HTR-8/SVneo (cell line): ENCODE measurements around the gene BSPRY.

Experiments used
- DNase-seq: peaks from one replicate; pipeline ENCODE4 v3.0.0; 2011; ENCODE audit warnings: low spot score, mixed read lengths; ENCODE audit not compliant: insufficient read length
- FAIRE-seq: peaks from 2 replicates; lab custom pipeline; 2011; peaks lifted over from hg19 to GRCh38; lab: Jason Lieb, UNC

Gene BSPRY

GRCh38 chr9:113349445-113350094, at the start of gene BSPRY:
Gene BSPRY (plus strand): TSS chr9:113349541. CDS start chr9:113349580, 39 bp downstream.
- FAIRE-seq, result no peak
- no peak for DNase-seq

DNA sequence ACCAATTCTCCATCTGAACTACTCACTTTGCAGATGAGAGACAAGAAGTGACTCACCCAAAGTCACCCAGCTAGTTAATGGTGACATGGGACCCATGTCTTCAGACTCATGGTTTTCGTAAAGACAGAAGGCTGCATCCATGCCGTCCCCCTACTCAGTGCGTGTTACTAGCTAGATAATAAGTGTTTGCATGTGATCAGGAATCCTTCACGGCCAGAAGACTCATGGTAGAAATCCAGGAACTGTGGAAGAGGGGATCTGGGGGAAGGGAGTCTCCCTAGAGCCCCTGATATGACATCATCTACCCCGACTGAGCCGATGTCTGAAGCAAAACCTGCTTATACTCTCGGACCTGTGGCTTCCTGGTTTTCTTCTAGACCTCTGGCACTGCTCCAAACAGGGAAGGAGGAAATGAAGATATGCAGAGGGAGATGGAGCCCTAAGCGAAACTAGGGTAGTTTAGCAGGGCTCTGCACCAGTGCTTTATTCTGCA, 49.5 kb upstream of the BSPRY start:
- no peak for FAIRE-seq
- DNase-seq, result no peak

GRCh38 chr9:113301548-113301947, 47.8 kb upstream of the BSPRY start:
- FAIRE-seq (no peak), DNase-seq (no peak)

GRCh38 chr9:113302792-113303418, 46.4 kb upstream of the BSPRY start, which contains the start of gene RNF183:
Gene RNF183 (minus strand): TSS chr9:113303376. CDS start chr9:113298184, 5,192 bp downstream.
- FAIRE-seq, result no peak
- no peak for DNase-seq

GRCh38 chr9:113306566-113306965, 42.8 kb upstream of the BSPRY start:
- DNase-seq, result no peak
- no peak for FAIRE-seq

- no peak for DNase-seq
Measured at GRCh38 chr9:113307396-113307975, 41.9 kb upstream of the BSPRY start.

DNA sequence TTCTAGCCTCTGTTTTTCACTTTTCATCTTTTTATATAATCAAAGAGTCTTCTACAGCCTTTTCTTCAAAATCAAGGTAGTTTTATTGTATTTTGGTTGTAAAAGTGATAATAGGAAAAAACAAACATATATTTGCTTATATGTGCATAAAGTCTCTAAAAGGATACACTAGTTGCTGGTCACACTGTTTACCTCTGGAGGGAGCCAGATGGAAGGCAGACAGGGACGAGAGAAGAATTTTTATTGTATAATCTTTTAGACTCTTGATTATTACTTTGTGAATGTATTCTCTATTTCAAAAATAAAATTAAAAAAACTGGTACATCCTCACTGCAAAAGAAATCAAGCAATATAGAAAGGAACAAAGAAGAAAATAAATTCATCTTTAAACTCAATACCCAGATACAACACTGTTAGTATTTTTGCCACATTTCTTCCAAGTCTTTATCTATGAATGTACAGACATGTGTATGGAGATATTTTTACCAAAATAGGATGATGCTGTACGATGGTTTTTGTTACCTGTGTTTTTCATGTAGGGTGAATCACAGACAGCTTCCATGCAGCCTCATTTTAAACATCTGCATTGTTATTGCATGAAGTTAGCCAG, 40.0 kb upstream of the BSPRY start:
- no peak for FAIRE-seq
- DNase-seq, result peak; percentile 54

More at GRCh38 chr9:113307396-113307975, 41.9 kb upstream of the BSPRY start:
- FAIRE-seq, result no peak

DNA sequence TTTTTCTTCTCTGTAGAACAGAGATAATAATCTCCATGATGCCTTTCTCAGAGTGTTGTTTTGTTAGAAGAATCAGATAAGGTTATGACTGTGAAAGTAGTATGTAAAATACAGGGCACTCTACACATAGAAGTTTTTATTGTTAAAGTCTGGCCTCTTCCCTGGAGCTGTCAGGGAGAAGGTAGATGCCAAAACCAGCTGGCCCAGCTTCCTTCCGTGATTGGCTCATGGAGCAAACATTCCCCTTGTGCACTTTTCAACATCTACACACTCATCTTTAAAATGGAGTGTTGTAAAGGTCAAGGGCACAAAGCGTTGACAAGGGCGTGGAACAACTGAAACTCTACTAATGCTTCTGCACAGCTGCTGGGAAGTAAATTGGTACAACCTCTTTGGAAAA, 38.8 kb upstream of the BSPRY start:
- DNase-seq (no peak), FAIRE-seq (no peak)

DNA sequence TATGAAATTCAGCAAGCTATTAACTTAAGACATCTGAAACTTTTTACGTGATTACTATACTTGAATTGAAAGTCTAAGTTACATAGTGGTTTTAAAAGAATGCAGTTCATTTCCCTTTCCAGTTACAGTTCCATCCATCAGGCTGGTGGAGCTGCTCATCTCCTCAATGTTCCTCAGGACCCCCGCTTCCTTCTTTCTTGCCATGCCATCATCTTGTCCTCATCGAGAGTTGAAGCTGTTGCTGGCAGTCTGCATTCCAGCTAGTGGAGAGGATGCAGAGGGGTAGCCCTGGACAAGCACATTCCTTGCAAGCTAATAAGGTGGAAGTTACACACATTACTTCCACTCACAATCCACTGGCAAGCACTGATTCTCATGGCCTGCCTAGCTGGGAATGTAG, 37.4 kb upstream of the BSPRY start:
- DNase-seq, result no peak
- no peak for FAIRE-seq

GRCh38 chr9:113313261-113313660, 36.1 kb upstream of the BSPRY start:
- FAIRE-seq (no peak), DNase-seq (no peak)

DNA sequence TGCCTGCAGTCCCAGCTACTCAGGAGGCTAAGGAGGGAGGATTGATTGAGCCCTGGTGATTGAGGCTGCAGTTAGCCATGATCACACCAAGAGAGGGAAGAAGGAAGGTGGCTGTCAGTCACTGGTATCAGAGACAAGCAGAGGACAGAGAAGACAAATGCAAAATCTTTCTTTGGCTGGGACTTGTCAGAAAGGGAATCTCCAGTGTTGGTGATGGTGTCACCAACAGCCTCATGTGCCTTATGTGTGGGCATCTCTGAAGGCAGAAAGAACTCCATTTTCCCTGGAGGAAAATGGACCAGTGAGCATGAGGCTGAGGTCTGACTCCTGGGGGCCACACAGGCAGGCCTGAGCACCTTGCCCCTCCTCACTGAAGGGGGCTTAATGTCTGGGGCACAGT, 34.1 kb upstream of the BSPRY start:
- no peak for FAIRE-seq

DNA sequence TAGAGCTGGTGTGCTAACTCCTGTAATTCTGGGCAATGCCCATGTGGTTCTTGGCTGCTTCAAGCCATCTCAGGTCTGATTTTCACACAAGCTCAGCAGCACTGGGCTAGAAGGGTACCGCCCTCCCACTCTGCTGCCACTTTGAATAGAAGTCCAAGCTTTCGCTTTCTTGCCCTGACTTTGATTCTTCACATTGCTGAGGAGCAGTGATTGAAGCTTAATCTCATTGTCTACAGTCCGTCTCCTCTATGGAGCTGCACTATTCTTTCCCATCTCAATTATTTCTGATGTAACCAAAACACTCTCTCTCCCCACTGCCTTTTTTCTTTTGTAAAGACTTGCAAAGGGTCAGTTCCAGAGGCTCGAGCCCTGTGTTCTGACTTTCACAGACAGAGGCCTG, 33.3 kb upstream of the BSPRY start:
- FAIRE-seq (no peak), DNase-seq (no peak)

More for the DNA sequence above, 34.1 kb upstream of the BSPRY start:
- no peak for DNase-seq

GRCh38 chr9:113317777-113318176, 31.6 kb upstream of the BSPRY start:
- no peak for DNase-seq
- FAIRE-seq, result no peak

DNA sequence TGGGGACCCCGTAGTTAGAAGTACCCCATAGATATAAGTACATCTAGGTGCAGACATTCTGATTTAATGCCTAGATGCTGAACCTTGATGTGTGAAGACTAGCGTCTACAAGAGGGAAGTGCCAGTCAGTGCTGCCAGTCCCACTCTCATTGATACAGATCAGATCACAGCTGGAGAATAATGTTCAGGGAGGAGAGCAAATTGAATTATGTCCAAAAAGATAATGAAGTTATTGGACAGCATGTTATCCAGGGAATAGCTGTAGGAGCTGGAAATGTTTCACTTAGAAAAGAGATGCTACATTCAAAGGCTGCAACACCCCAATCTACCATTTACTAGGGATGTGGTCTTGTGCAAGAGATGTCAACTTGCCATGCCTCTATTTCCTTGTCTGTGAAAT, 30.3 kb upstream of the BSPRY start:
- no peak for DNase-seq
- no peak for FAIRE-seq

DNA sequence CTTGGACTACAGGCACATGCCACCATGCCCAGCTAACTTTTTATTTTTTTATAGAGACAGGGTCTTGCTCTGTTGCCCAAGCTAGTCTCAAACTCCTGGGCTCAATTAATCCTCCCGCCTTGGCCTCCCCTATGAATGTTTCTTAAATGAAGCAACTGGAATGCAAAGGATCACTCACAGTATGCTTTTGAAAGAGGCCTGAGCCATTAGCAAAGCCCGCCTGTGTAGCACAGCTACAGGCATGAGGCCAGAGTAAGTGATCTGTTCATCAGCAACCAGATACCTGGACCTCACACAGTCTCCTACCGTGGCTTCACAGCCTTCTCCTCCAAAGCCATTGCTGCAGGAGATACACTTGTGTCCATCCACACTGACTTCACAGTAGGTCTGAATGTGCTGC, 29.3 kb upstream of the BSPRY start:
- DNase-seq (no peak), FAIRE-seq (no peak)

GRCh38 chr9:113322671-113323070, 26.7 kb upstream of the BSPRY start:
- DNase-seq, result no peak
- FAIRE-seq, result no peak

DNA sequence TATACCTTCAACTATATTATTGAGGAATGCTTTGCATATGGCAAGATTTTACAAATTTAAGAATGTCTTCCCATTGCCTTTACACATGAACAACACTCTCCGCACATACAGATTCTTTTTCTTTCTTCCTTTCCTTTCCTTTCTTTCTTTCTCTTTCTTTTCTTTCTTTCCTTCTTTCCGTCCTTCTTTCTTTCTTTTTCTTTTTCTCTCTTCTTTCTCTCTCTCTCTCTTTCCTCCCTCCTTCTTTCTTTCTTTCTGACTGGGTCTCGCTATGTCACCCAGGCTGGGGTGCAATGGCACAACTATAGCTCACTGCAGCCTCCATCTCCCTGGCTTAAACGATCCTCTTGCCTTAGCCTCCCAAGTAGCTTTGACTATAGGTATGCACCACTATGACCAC, 23.1 kb upstream of the BSPRY start:
- no peak for DNase-seq
- FAIRE-seq, result no peak

GRCh38 chr9:113328045-113328782, 21.1 kb upstream of the BSPRY start:
- FAIRE-seq, result no peak
- DNase-seq, result no peak

GRCh38 chr9:113331780-113332179, 17.6 kb upstream of the BSPRY start:
- FAIRE-seq (no peak), DNase-seq (no peak)

DNA sequence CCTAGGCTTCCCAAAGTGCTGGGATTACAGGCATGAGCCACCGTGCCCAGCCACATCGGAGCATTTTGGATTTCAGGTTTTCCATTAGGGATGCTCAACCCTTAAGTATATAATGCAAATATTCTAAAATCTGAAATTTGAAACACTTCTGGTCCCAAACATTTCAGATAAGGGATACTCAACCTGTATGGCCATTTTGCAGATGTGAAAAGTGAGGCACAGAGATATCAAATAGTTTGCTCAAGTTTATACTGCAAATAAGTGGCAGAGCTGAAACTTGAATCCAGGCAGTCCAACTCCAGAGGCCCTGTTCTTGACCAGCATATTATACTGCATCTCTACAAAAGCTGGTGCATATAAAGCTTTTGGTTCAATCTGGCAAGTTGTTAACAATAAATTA, 11.6 kb upstream of the BSPRY start:
- FAIRE-seq (no peak), DNase-seq (no peak)
